Endothelial cell of umbilical vein (primary cell): ENCODE data around the gene TSPAN15. TPM values are rescaled to one million over a fixed set of nuclear protein-coding genes. Genes with fewer than 3 reads are reported as not detected.

ENCODE experiments used
- BruUV-seq: library from RNA; stranded (reverse); fragments of 400-500 nt; replicated peaks from 2 replicates; lab custom pipeline; 2021; lab: Mats Ljungman, UMichigan
- CTCF ChIA-PET: fragments of 300-600, 350-600 bp; sonication (Branson Sonifier 250); formaldehyde crosslinking; loops from one replicate; lab custom pipeline; 2021; ENCODE audit warnings: antibody characterized with exemption, inconsistent platforms; lab: Charles Lee
- POLR2A ChIA-PET: fragments of 300-600, 350-600 bp; sonication (Branson Sonifier 250); formaldehyde crosslinking; loops from one replicate; lab custom pipeline; 2021; ENCODE audit warnings: antibody characterized with exemption, inconsistent platforms; lab: Charles Lee
- DNase-seq: peaks from one replicate; pipeline ENCODE4 v3.0.0-alpha.2; 2011; ENCODE audit warnings: low read depth, low spot score
- FAIRE-seq: peaks from 2 replicates; lab custom pipeline; 2011; peaks lifted over from hg19 to GRCh38; lab: Jason Lieb, UNC
- H2AFZ ChIP-seq: 2 replicates; pipeline ENCODE4 v1.6.0; 2012; ENCODE audit warnings: low read depth, low read length, control low read depth, inconsistent platforms
- H3K27ac ChIP-seq: 2 replicates; pipeline ENCODE4 v1.5.1; 2011; ENCODE audit warnings: low read depth, mild to moderate bottlenecking, control low read depth, low read length, moderate library complexity; ENCODE audit not compliant: insufficient read depth
- H3K27me3 ChIP-seq, 2 experiments: 2 replicates each; pipeline versions ENCODE4 v1.6.0 to v1.6.1; 2011; ENCODE audit warnings: low read length in 2 of 2, mixed read lengths in 1 of 2; ENCODE audit not compliant: control insufficient read depth in 2 of 2, insufficient read depth in 2 of 2
- H3K36me3 ChIP-seq, 2 experiments: 2 replicates in 1 of 2; 3 replicates in 1 of 2; pipeline ENCODE4 v1.5.1; 2011; ENCODE audit warnings: low read length in 2 of 2, mild to moderate bottlenecking in 1 of 2, moderate library complexity in 1 of 2; ENCODE audit not compliant: control insufficient read depth in 2 of 2, insufficient read depth in 2 of 2; ENCODE audit errors: extremely low read depth in 1 of 2
- H3K4me1 ChIP-seq: 3 replicates; pipeline ENCODE4 v1.5.1; 2011; ENCODE audit warnings: mild to moderate bottlenecking, low read length; ENCODE audit not compliant: control insufficient read depth, insufficient read depth; ENCODE audit errors: extremely low read depth
- H3K4me2 ChIP-seq: 2 replicates; pipeline ENCODE4 v1.6.1; 2011; ENCODE audit warnings: low read length, control low read depth, mixed read lengths; ENCODE audit not compliant: insufficient read depth
- H3K4me3 ChIP-seq, 3 experiments: fragments of 200-600 bp in 1 of 3; sonication (generic), shearing (Covaris generic) in 1 of 3; replicated peaks in 1 of 3; 2 replicates each; pipeline ENCODE4 v1.5.1; 2011 to 2016; ENCODE audit warnings: control low read depth in 3 of 3, low read length in 3 of 3, mild to moderate bottlenecking in 2 of 3, inconsistent platforms in 1 of 3, low read depth in 1 of 3, moderate library complexity in 1 of 3; ENCODE audit not compliant: insufficient read depth in 1 of 3
- H3K79me2 ChIP-seq: 2 replicates; pipeline ENCODE4 v1.6.0; 2012; ENCODE audit warnings: low read length, inconsistent platforms; ENCODE audit not compliant: control insufficient read depth, insufficient read depth
- H3K9ac ChIP-seq: replicated peaks from 2 replicates; pipeline ENCODE3; 2011; ENCODE audit warnings: low read length, control low read depth; ENCODE audit not compliant: insufficient read depth; ENCODE audit errors: extremely low read depth
- H3K9me1 ChIP-seq: replicated peaks from 3 replicates; pipeline ENCODE4 v1.6.0; 2011; ENCODE audit warnings: mild to moderate bottlenecking, low read length; ENCODE audit not compliant: control insufficient read depth, insufficient read depth; ENCODE audit errors: extremely low read depth
- H3K9me3 ChIP-seq: replicated peaks from 2 replicates; pipeline ENCODE4 v1.5.1; 2012; ENCODE audit warnings: low read length, inconsistent platforms; ENCODE audit not compliant: control insufficient read depth, insufficient read depth
- H4K20me1 ChIP-seq: replicated peaks from 2 replicates; pipeline ENCODE3; 2011; ENCODE audit warnings: mild to moderate bottlenecking, low read length; ENCODE audit not compliant: control insufficient read depth, insufficient read depth; ENCODE audit errors: extremely low read depth
- EZH2 ChIP-seq: IDR thresholded peaks from 2 replicates; pipeline ENCODE4 v1.6.1; 2012; ENCODE audit warnings: borderline replicate concordance, low read depth, mild to moderate bottlenecking, moderate library complexity, low read length, inconsistent platforms; ENCODE audit not compliant: severe bottlenecking
- FOS ChIP-seq: IDR thresholded peaks from 2 replicates; pipeline ENCODE4 v1.6.1; 2011; ENCODE audit warnings: mild to moderate bottlenecking, low read length, moderate library complexity, borderline replicate concordance; ENCODE audit not compliant: insufficient read depth
- GATA2 ChIP-seq: IDR thresholded peaks from 2 replicates; pipeline ENCODE4 v1.7.0; 2011; ENCODE audit warnings: low read depth, mild to moderate bottlenecking, moderate library complexity, mixed read lengths, low read length; ENCODE audit not compliant: insufficient read length, insufficient read depth
- JUN ChIP-seq: IDR thresholded peaks from 2 replicates; pipeline ENCODE4 v1.6.1; 2011; ENCODE audit warnings: borderline replicate concordance, low read depth; ENCODE audit not compliant: insufficient read length, insufficient read depth
- MYC ChIP-seq: IDR thresholded peaks from one replicate; pipeline ENCODE4 v1.6.1; 2011; ENCODE audit warnings: mild to moderate bottlenecking, low read depth, low read length
- POLR2A ChIP-seq: IDR thresholded peaks from 2 replicates; pipeline ENCODE4 v1.6.1; 2012; ENCODE audit warnings: low read depth, mild to moderate bottlenecking, control low read depth, low read length
- POLR2AphosphoS5 ChIP-seq: IDR thresholded peaks from 2 replicates; pipeline ENCODE4 v1.6.1; 2012; ENCODE audit warnings: low read depth, mild to moderate bottlenecking, control low read depth, low read length, moderate library complexity; ENCODE audit not compliant: insufficient read depth
- dilution Hi-C: fragments of 300-500 bp; cut with MboI; formaldehyde crosslinking; loops from one replicate; pipeline ENCODE4 v1.15.0; 2019; ENCODE audit warnings: low sequenced_read_pairs; ENCODE audit not compliant: extremely low pct_ligation_motif_present
- intact Hi-C: fragments of 100-400 bp; cut with micrococcal nuclease; formaldehyde crosslinking; loops from one replicate; pipeline ENCODE4 v1.10.0; 2022
- polyA plus RNA-seq, 4 experiments: library from polyadenylated mRNA; depleted of rRNA in 3 of 4; stranded (reverse) in 3 of 4; unstranded in 1 of 4; fragments of >200 nt; gene quantifications; 2 replicates each; pipeline versions ENCODE4 v1.2.1 to v1.2.3, GENCODE V29; 2011 to 2012; ENCODE audit warnings: missing spikeins in 1 of 4
- total RNA-seq: library from RNA; stranded (reverse); gene quantifications from 2 replicates; pipeline ENCODE4 v1.2.3, GENCODE V29; 2021
- TF ChIP-seq, protein P1 (sequence below): IDR thresholded peaks from 2 replicates; pipeline ENCODE4 v1.6.1; 2011; ENCODE audit not compliant: insufficient read depth, insufficient read length
- TF ChIP-seq, protein P2 (sequence below), 2 donors: IDR thresholded peaks; 1 replicate in 1 of 2; 2 replicates in 1 of 2; pipeline ENCODE4 v1.5.1; 2011; ENCODE audit warnings: low read length in 2 of 2, mild to moderate bottlenecking in 2 of 2, moderate library complexity in 2 of 2, control low read depth in 1 of 2, inconsistent platforms in 1 of 2, low read depth in 1 of 2; ENCODE audit not compliant: insufficient read depth in 1 of 2; ENCODE audit errors: extremely low read depth in 1 of 2

Gene TSPAN15
- total and polyA plus RNA-seq, 2 donors (not counting 3 experiments of a cell fraction or from before 2014, with no cell fraction given), result 78.4 to 189 TPM

DNA sequence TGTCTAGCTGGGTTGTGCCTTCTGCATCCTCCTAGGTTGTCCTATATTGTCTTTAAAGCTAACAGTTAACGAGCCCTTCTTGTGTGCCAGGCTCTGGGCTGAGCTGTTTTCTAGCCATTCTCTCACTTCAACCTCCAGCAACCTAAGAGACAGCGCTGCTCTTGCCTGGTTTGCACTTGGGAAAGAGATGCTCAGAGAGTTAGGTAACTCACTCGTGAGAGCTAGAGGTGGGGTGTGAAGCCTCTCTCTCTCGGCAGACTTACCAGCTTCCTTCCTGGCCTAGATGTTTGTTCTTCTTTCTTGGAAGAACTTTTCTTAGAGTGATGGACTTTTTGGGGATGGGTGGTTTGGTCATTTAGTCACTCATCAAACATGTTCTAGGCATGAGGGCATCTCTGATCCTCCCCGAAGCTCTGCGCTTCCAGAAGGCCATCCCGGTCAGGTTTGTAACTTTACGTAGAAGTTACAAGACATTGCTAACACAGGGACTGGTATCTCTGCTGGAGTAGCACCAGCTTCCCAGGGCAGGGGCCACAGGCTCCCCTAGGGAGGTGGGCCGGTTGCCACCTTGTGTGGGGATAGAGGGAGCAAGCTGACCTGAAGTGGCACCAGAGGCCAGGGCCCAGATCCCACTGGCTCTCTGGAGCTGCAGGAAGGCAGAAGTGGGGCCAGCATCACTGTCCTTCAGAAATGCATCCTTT is 14.3 kb downstream of the TSPAN15 start:
- DNase-seq (no peak), FAIRE-seq (no peak)
- Histone ChIP-seq H3K79me2 (peaks cover 18% of the 10 kb centered on the region), H3K9me1 (no peaks in the 10 kb centered on the region), H3K27me3 (no peaks in the 10 kb centered on the region), H3K9ac (no peak overlapping the region), H3K4me1 (peaks cover 51% of the 10 kb centered on the region), H4K20me1 (no peaks in the 10 kb centered on the region), H3K27ac (peak overlapping the region; percentile 45), H3K4me2 (no peak overlapping the region), H3K9me3 (no peaks in the 10 kb centered on the region), H3K36me3 (no peaks in the 10 kb centered on the region), H3K4me3 (no peak overlapping the region), H2AFZ (no peak overlapping the region)
- POLR2A ChIA-PET, result no interaction called here
- dilution Hi-C loops (no loop called here), intact Hi-C loops (loop anchor here (2.0 to 5.0 kb wide), 3 partner anchors 15 to 42 kb away; partner anchors contain the start of gene TSPAN15)
- TF ChIP-seq FOS, result no peak
- TF ChIP-seq MYC, result no peak
- TF ChIP-seq, protein P1, sequence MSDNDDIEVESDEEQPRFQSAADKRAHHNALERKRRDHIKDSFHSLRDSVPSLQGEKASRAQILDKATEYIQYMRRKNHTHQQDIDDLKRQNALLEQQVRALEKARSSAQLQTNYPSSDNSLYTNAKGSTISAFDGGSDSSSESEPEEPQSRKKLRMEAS, result no peak
- TF ChIP-seq POLR2A, result no peak
- BruUV-seq, result no TSS peak
- CTCF ChIA-PET, result interaction anchor here (0.9 to 3.1 kb wide), 9 partner anchors 8 to 57 kb away, joined by 3 to 13 read pairs (median 9); partner anchors contain the start of gene TSPAN15

DNA sequence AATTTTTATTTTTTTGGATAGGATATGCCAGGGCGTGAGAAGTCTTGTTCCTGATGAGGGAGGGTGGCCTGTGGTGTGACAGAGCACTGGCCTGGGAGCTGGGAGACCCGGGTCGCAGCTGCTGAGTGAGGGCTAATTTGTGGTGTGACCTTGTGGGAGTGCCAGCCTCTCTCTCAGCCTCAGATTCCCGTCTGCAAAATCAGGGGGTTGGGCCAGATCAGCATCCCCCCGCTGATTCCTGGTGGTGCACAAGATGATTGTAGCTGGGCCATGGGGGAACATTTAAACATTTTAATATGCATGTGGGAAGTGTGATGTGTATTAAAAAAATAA is 14.9 kb downstream of the TSPAN15 start:
- dilution Hi-C loops (no loop called here), intact Hi-C loops (loop anchor here (5.0 kb wide), 2 partner anchors 39 to 41 kb away; no protein-coding TSS in a partner anchor)
- Histone ChIP-seq H3K9me3 (no peaks in the 10 kb centered on the region), H3K4me2 (no peak overlapping the region), H3K9me1 (no peaks in the 10 kb centered on the region), H3K4me3 (no peak overlapping the region), H3K4me1 (peaks cover 49% of the 10 kb centered on the region), H3K79me2 (peaks cover 17% of the 10 kb centered on the region), H4K20me1 (no peaks in the 10 kb centered on the region), H2AFZ (no peak overlapping the region), H3K27ac (no peak overlapping the region), H3K9ac (no peak overlapping the region), H3K27me3 (no peaks in the 10 kb centered on the region), H3K36me3 (no peaks in the 10 kb centered on the region)
- TF ChIP-seq JUN, result no peak
- TF ChIP-seq, protein P1, result no peak
- TF ChIP-seq, protein P2, sequence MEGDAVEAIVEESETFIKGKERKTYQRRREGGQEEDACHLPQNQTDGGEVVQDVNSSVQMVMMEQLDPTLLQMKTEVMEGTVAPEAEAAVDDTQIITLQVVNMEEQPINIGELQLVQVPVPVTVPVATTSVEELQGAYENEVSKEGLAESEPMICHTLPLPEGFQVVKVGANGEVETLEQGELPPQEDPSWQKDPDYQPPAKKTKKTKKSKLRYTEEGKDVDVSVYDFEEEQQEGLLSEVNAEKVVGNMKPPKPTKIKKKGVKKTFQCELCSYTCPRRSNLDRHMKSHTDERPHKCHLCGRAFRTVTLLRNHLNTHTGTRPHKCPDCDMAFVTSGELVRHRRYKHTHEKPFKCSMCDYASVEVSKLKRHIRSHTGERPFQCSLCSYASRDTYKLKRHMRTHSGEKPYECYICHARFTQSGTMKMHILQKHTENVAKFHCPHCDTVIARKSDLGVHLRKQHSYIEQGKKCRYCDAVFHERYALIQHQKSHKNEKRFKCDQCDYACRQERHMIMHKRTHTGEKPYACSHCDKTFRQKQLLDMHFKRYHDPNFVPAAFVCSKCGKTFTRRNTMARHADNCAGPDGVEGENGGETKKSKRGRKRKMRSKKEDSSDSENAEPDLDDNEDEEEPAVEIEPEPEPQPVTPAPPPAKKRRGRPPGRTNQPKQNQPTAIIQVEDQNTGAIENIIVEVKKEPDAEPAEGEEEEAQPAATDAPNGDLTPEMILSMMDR (IDR thresholded peaks at IDR 0.05; ENCODE audit: extremely low read depth in 1 of 2, insufficient read depth in 1 of 2, low read depth in 1 of 2, low read length in 2 of 2), result no peak
- TF ChIP-seq EZH2, result no peak
- no peak for TF ChIP-seq MYC
- TF ChIP-seq POLR2AphosphoS5, result no peak
- TF ChIP-seq POLR2A, result no peak
- no peak for TF ChIP-seq GATA2
- DNase-seq, result no peak
- no TSS peak for BruUV-seq
- CTCF ChIA-PET, result interaction anchor here (0.9 to 3.1 kb wide), 7 partner anchors 9 to 58 kb away, joined by 3 to 13 read pairs (median 7); no protein-coding TSS in a partner anchor
- FAIRE-seq, result no peak
- POLR2A ChIA-PET, result no interaction called here
